Esophagus muscularis mucosa (tissue), 3 donors: ENCODE data around the gene FCRL1.

Experiments
- POLR2A ChIP-seq: fragments of 450-650 bp; IDR thresholded peaks from one replicate; pipeline ENCODE4 v1.6.1; 2017; ENCODE audit warnings: antibody characterized with exemption, moderate library complexity, mild to moderate bottlenecking, low read depth
- POLR2AphosphoS5 ChIP-seq, 2 donors: sonication (generic); formaldehyde crosslinking; IDR thresholded peaks; one replicate each; pipeline ENCODE4 v1.6.1; 2017; ENCODE audit warnings: antibody characterized with exemption in 2 of 2
- TF ChIP-seq, protein P1 (sequence below), 3 experiments: fragments of 200-600 bp in 2 of 3; fragments of 450-650 bp in 1 of 3; sonication (generic) in 2 of 3; IDR thresholded peaks; one replicate each; pipeline ENCODE4 v1.5.1; 2017 to 2019; ENCODE audit warnings: antibody characterized with exemption in 3 of 3, mild to moderate bottlenecking in 2 of 3, moderate library complexity in 1 of 3

DNA sequence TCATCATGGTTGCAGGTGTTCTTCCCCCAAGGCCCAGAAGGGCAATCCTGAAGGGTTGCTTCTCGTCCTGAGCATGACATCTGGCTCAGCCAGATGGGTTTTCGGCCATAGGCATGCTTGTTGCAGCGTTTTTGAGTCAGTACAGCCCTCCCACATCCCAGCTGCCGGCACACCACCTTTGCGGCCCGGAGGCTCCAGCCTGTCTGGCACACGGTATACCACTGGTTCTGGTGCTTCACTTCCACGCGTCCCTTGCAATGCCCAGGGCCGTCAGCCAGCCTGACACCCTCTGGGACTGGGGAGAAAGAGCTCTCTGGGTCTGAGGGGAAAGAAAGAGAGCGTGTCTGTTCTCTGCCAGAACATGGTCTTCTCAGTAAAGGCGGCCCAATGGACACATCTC is 14.5 kb upstream of the FCRL1 start:
- TF ChIP-seq, protein P1, sequence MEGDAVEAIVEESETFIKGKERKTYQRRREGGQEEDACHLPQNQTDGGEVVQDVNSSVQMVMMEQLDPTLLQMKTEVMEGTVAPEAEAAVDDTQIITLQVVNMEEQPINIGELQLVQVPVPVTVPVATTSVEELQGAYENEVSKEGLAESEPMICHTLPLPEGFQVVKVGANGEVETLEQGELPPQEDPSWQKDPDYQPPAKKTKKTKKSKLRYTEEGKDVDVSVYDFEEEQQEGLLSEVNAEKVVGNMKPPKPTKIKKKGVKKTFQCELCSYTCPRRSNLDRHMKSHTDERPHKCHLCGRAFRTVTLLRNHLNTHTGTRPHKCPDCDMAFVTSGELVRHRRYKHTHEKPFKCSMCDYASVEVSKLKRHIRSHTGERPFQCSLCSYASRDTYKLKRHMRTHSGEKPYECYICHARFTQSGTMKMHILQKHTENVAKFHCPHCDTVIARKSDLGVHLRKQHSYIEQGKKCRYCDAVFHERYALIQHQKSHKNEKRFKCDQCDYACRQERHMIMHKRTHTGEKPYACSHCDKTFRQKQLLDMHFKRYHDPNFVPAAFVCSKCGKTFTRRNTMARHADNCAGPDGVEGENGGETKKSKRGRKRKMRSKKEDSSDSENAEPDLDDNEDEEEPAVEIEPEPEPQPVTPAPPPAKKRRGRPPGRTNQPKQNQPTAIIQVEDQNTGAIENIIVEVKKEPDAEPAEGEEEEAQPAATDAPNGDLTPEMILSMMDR (IDR thresholded peaks at IDR 0.05): no peak
- TF ChIP-seq POLR2A (no peak), POLR2AphosphoS5 (IDR thresholded peaks at IDR 0.05) (no peak)
